HL-60 (cell line): ENCODE results near the gene WDR27.

ENCODE experiments used
- DNase-seq, 2 experiments: peaks; one replicate each; pipeline ENCODE4 v3.0.0-alpha.2; 2010 to 2020; ENCODE audit warnings: low read depth in 1 of 2, low spot score in 1 of 2
- H3K27ac ChIP-seq: fragments of 250-450 bp; sonication (Bioruptor Pico); replicated peaks from 2 replicates; pipeline ENCODE4 v1.5.1; 2020; ENCODE audit warnings: mild to moderate bottlenecking, moderate library complexity
- H3K27me3 ChIP-seq: fragments of 250-450 bp; sonication (Bioruptor Pico); 2 replicates; pipeline ENCODE4 v1.5.1; 2021; ENCODE audit warnings: mild to moderate bottlenecking, moderate library complexity; ENCODE audit not compliant: insufficient read depth, poor library complexity, severe bottlenecking
- H3K4me3 ChIP-seq: replicated peaks from 2 replicates; pipeline ENCODE4 v1.5.1; 2011; ENCODE audit warnings: mild to moderate bottlenecking, control low read depth, low read length; ENCODE audit not compliant: insufficient read depth
- CTCF ChIP-seq: IDR thresholded peaks from one replicate; pipeline ENCODE4 v1.5.1; 2011; ENCODE audit warnings: low read length, control low read depth, inconsistent platforms; ENCODE audit not compliant: insufficient read depth
- GABPA ChIP-seq: IDR thresholded peaks from 2 replicates; pipeline ENCODE4 v1.6.1; 2012; ENCODE audit warnings: low read depth
- POLR2AphosphoS5 ChIP-seq: IDR thresholded peaks from 2 replicates; pipeline ENCODE4 v1.6.1; 2012; ENCODE audit warnings: low read depth
- REST ChIP-seq: IDR thresholded peaks from 2 replicates; pipeline ENCODE4 v1.6.1; 2012; ENCODE audit warnings: low read depth; ENCODE audit not compliant: insufficient replicate concordance
- SPI1 ChIP-seq: IDR thresholded peaks from 2 replicates; pipeline ENCODE4 v1.6.1; 2012; ENCODE audit warnings: low read depth, mild to moderate bottlenecking, borderline replicate concordance

Gene WDR27

GRCh38 chr6:169667716-169668115 lies 34.1 kb downstream of the WDR27 start:
- Histone ChIP-seq H3K27ac (no peak overlapping the region), H3K4me3 (no peak overlapping the region), H3K27me3 (no peaks in the 10 kb centered on the region)
- DNase-seq = no peak
- TF ChIP-seq GABPA (no peak), POLR2AphosphoS5 (no peak), REST (no peak), CTCF (no peak), SPI1 (no peak)

GRCh38 chr6:169666441-169666840 lies 35.4 kb downstream of the WDR27 start:
- no peak for TF ChIP-seq GABPA
- TF ChIP-seq POLR2AphosphoS5 = no peak
- TF ChIP-seq REST = no peak
- TF ChIP-seq SPI1 = no peak
- TF ChIP-seq CTCF = no peak
- Histone ChIP-seq H3K27ac (no peak overlapping the region), H3K27me3 (no peaks in the 10 kb centered on the region), H3K4me3 (no peak overlapping the region)
- DNase-seq = no peak

- H3K27ac ChIP-seq = no peak overlapping the region
- H3K27me3 ChIP-seq = no peaks in the 10 kb centered on the region
- no peak overlapping the region for H3K4me3 ChIP-seq
- no peak for DNase-seq
- TF ChIP-seq CTCF (no peak), POLR2AphosphoS5 (no peak), GABPA (no peak), SPI1 (no peak), REST (no peak)
Observed at GRCh38 chr6:169665289-169665688, 36.5 kb downstream of the WDR27 start.
